A549 (cell line): ENCODE data around the gene RBKS. TPM values are rescaled to one million over a fixed set of nuclear protein-coding genes. Genes with fewer than 3 reads are reported as not detected.

ENCODE experiments used
- ATAC-seq, 2 experiments: fragments of 200-7000 bp in 1 of 2; fragments of >200 bp in 1 of 2; cut with Nextera tagmentation in 1 of 2; cut with Tn5 transposase in 1 of 2; 3 replicates each; pipeline versions ENCODE4 v1.8.0 to v1.9.1; 2018 to 2020; ENCODE audit warnings: mild to moderate bottlenecking in 1 of 2, moderate library complexity in 1 of 2
- CTCF ChIA-PET: fragments of 300-600 bp; sonication (Branson Sonifier 250); formaldehyde crosslinking; extraction: SDS; loops from one replicate; lab custom pipeline; 2021; ENCODE audit warnings: antibody characterized with exemption, inconsistent platforms; lab: Yijun Ruan, JAX
- POLR2A ChIA-PET: fragments of 350-600 bp; formaldehyde crosslinking; extraction: SDS; loops from one replicate; lab custom pipeline; 2021; ENCODE audit warnings: antibody characterized with exemption, inconsistent platforms; lab: Yijun Ruan, JAX
- DNase-seq, 2 experiments: peaks; one replicate each; pipeline versions ENCODE4 v3.0.0 to v3.0.0-alpha.2; 2011 to 2016; ENCODE audit warnings: low read depth in 1 of 2, low spot score in 1 of 2
- FAIRE-seq: peaks from 2 replicates; lab custom pipeline; 2011; peaks lifted over from hg19 to GRCh38; lab: Jason Lieb, UNC
- H3K27ac ChIP-seq, 2 experiments: fragments of >200 bp; sonication (Bioruptor Twin); formaldehyde crosslinking; 3 replicates each; pipeline ENCODE4 v1.5.1; 2016 to 2017
- H3K4me1 ChIP-seq: fragments of >200 bp; sonication (Bioruptor Twin); formaldehyde crosslinking; 3 replicates; pipeline ENCODE4 v1.6.1; 2016
- H3K4me2 ChIP-seq: fragments of >200 bp; sonication (Bioruptor Twin); formaldehyde crosslinking; 3 replicates; pipeline ENCODE4 v1.6.1; 2016
- H3K4me3 ChIP-seq: fragments of >200 bp; sonication (Bioruptor Twin); formaldehyde crosslinking; 3 replicates; pipeline ENCODE4 v1.5.1; 2016
- H3K9me3 ChIP-seq: fragments of >200 bp; sonication (Bioruptor Twin); formaldehyde crosslinking; 3 replicates; pipeline ENCODE4 v1.6.1; 2016
- BHLHE40 ChIP-seq: IDR thresholded peaks from 2 replicates; pipeline ENCODE4 v1.6.1; 2012; ENCODE audit warnings: low read depth, low read length, inconsistent platforms
- CBX8 ChIP-seq: fragments of 200-600 bp; sonication (generic); IDR thresholded peaks from 2 replicates; pipeline ENCODE4 v1.6.1; 2016
- CEBPB ChIP-seq, 2 experiments: fragments of >200 bp in 1 of 2; sonication (Bioruptor Twin) in 1 of 2; formaldehyde crosslinking in 1 of 2; IDR thresholded peaks; 2 replicates each; pipeline ENCODE4 v1.6.1; 2012 to 2016
- EHF ChIP-seq: fragments of 250-450 bp; sonication (Bioruptor Pico); IDR thresholded peaks from 2 replicates; pipeline ENCODE4 v1.5.0; 2020; ENCODE audit warnings: mild to moderate bottlenecking
- EHMT2 ChIP-seq: fragments of 200-600 bp; sonication (generic); IDR thresholded peaks from 2 replicates; pipeline ENCODE4 v1.6.1; 2016; ENCODE audit warnings: antibody characterized with exemption, low read depth, mild to moderate bottlenecking, moderate library complexity
- FOSB ChIP-seq: fragments of 250-450 bp; sonication (Bioruptor Pico); IDR thresholded peaks from 2 replicates; pipeline ENCODE4 v1.5.0; 2020; ENCODE audit warnings: mild to moderate bottlenecking, moderate library complexity
- FOXS1 ChIP-seq: fragments of 250-450 bp; sonication (Bioruptor Pico); IDR thresholded peaks from 2 replicates; pipeline ENCODE4 v1.5.0; 2020; ENCODE audit warnings: mild to moderate bottlenecking, moderate library complexity
- HDAC2 ChIP-seq: fragments of 200-600 bp; sonication (generic); IDR thresholded peaks from 2 replicates; pipeline ENCODE4 v1.6.1; 2016
- HOXA7 ChIP-seq: fragments of 250-450 bp; sonication (Bioruptor Pico); IDR thresholded peaks from 2 replicates; pipeline ENCODE4 v1.5.0; 2020; ENCODE audit warnings: mild to moderate bottlenecking, moderate library complexity
- HOXB13 ChIP-seq: fragments of 250-450 bp; sonication (Bioruptor Pico); IDR thresholded peaks from 2 replicates; pipeline ENCODE4 v1.5.0; 2020; ENCODE audit warnings: low read depth, mild to moderate bottlenecking, moderate library complexity
- JUN ChIP-seq, 2 experiments: fragments of >200 bp; sonication (Bioruptor Twin); formaldehyde crosslinking; IDR thresholded peaks; 2 replicates in 1 of 2; 3 replicates in 1 of 2; pipeline ENCODE4 v1.6.1; 2016 to 2017
- KDM1A ChIP-seq: fragments of 200-600 bp; sonication (generic); IDR thresholded peaks from 2 replicates; pipeline ENCODE4 v1.6.1; 2016; ENCODE audit warnings: low read depth, mild to moderate bottlenecking
- NR3C1 ChIP-seq: fragments of >200 bp; sonication (Bioruptor Twin); formaldehyde crosslinking; IDR thresholded peaks from 3 replicates; pipeline ENCODE4 v1.6.1; 2017
- PHF8 ChIP-seq: fragments of 200-600 bp; sonication (generic); IDR thresholded peaks from 2 replicates; pipeline ENCODE4 v1.6.1; 2016; ENCODE audit warnings: low read depth, mild to moderate bottlenecking, antibody characterized with exemption, moderate library complexity, borderline replicate concordance
- RAD21 ChIP-seq, 2 experiments: fragments of >200 bp in 1 of 2; sonication (Bioruptor Twin) in 1 of 2; formaldehyde crosslinking in 1 of 2; IDR thresholded peaks in 1 of 2; conservative IDR thresholded peaks in 1 of 2; 2 replicates in 1 of 2; 3 replicates in 1 of 2; pipeline ENCODE4 v1.6.1; 2012 to 2018; ENCODE audit warnings: inconsistent platforms in 1 of 2
- RCOR1 ChIP-seq: fragments of 150-350 bp; IDR thresholded peaks from 2 replicates; pipeline ENCODE4 v1.6.1; 2014; ENCODE audit warnings: antibody characterized with exemption, low read length, low read depth
- TFCP2L1 ChIP-seq: fragments of 250-450 bp; sonication (Bioruptor Pico); IDR thresholded peaks from 2 replicates; pipeline ENCODE4 v1.5.0; 2021; ENCODE audit warnings: mild to moderate bottlenecking
- ZFP36 ChIP-seq: fragments of 450-650 bp; IDR thresholded peaks from 2 replicates; pipeline ENCODE4 v1.6.1; 2014; ENCODE audit warnings: borderline replicate concordance; ENCODE audit not compliant: partially characterized antibody
- WGBS: methylation state at CpG from one replicate; pipeline ENCODE4 v1.1.6; 2017; ENCODE audit errors: missing lambda C conversion rate; 5-methylcytosine and 5-hydroxymethylcytosine counted together
- polyA plus RNA-seq, 4 experiments: library from polyadenylated mRNA; depleted of rRNA in 3 of 4; stranded (reverse); fragments of >200 nt; fragmentation: RNase III in 1 of 4; extraction: RNeasy Plus Mini Kit Qiagen cat#74134 plus additional on column Dnase treatment in 1 of 4; gene quantifications; 2 replicates in 3 of 4; 3 replicates in 1 of 4; pipeline ENCODE4 v1.2.3, GENCODE V29; 2011 to 2017
- TF ChIP-seq, protein P1 (sequence below): fragments of >200 bp; sonication (Bioruptor Twin); formaldehyde crosslinking; IDR thresholded peaks from 2 replicates; pipeline ENCODE4 v1.6.1; 2016
- TF ChIP-seq, protein P2 (sequence below): fragments of >200 bp; sonication (Bioruptor Twin); formaldehyde crosslinking; IDR thresholded peaks from 3 replicates; pipeline ENCODE4 v1.6.1; 2016
- TF ChIP-seq, protein P3 (sequence below): fragments of 450-650 bp; IDR thresholded peaks from 2 replicates; pipeline ENCODE4 v1.6.1; 2014; ENCODE audit warnings: antibody characterized with exemption

The RBKS gene
- polyA plus RNA-seq, 2 of the 4 experiments (the other 2 are of a cell fraction), result 7.6 to 8.5 TPM

DNA sequence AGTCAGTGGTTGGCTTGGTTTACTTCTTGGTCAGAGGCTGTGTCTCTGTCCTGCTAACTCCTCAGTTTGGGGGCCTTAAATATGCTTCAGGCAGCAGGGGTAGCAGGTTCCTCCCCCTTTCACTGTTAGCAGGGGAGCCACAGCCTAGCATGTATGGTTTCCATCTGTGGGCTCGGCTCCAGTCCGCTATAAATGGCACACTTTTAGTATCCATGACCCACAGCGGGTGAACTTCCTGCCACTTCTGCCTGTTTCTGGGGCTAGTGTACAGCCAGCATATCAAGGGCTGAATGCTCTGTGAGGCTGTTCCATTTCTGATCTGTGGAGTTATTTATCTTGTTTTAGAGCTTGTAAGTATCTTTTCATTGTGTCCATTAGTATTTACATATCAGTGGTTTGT is 60.4 kb downstream of the RBKS start:
- POLR2A ChIA-PET, result no interaction called here

DNA sequence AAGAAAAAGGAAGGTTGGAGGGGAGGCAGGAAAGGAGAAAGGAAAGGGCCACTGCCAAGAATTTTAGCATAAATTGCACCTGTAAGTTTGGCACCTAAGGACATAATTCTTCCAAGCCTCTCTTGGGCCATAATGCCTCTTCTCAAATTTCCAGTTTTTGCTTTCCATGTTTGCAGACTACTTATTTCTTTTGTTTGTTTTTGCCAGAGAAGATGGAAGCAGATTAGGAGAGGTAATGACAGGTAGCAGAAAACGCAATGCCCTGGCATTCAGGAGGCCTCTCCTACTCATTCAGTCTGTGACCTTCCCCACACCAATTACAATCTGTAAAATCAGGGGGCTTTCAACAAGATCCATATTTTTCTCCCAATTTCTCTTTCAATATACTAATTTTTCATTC is 61.9 kb downstream of the RBKS start:
- ATAC-seq (no peak), DNase-seq (no peak), FAIRE-seq (no peak)
- H3K4me1 ChIP-seq, result no peaks in the 10 kb centered on the region
- H3K27ac ChIP-seq, result no peak overlapping the region
- H3K9me3 ChIP-seq, result peaks cover 18% of the 10 kb centered on the region; the same call in 2 of the 3 replicates
- H3K4me3 ChIP-seq, result no peak overlapping the region
- CTCF ChIA-PET, result interaction anchor here (0.9 kb wide), 1 partner anchor 15 kb away, joined by 3 read pairs; no protein-coding TSS in a partner anchor
- POLR2A ChIA-PET, result no interaction called here
- WGBS, result 71% methylated on average over 1 of the region's 1 CpG
- TF ChIP-seq EHF, result no peak
- no peak for TF ChIP-seq PHF8
- TF ChIP-seq, protein P1, sequence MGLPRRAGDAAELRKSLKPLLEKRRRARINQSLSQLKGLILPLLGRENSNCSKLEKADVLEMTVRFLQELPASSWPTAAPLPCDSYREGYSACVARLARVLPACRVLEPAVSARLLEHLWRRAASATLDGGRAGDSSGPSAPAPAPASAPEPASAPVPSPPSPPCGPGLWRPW, result no peak
- TF ChIP-seq RCOR1, result no peak
- TF ChIP-seq EHMT2, result no peak
- no peak for TF ChIP-seq FOSB
- no peak for TF ChIP-seq CEBPB (IDR thresholded peaks at IDR 0.05)
- no peak for TF ChIP-seq NR3C1
- TF ChIP-seq, protein P2, sequence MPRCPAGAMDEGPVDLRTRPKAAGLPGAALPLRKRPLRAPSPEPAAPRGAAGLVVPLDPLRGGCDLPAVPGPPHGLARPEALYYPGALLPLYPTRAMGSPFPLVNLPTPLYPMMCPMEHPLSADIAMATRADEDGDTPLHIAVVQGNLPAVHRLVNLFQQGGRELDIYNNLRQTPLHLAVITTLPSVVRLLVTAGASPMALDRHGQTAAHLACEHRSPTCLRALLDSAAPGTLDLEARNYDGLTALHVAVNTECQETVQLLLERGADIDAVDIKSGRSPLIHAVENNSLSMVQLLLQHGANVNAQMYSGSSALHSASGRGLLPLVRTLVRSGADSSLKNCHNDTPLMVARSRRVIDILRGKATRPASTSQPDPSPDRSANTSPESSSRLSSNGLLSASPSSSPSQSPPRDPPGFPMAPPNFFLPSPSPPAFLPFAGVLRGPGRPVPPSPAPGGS, result no peak
- TF ChIP-seq BHLHE40, result no peak
- no peak for TF ChIP-seq CBX8
- TF ChIP-seq, protein P3, sequence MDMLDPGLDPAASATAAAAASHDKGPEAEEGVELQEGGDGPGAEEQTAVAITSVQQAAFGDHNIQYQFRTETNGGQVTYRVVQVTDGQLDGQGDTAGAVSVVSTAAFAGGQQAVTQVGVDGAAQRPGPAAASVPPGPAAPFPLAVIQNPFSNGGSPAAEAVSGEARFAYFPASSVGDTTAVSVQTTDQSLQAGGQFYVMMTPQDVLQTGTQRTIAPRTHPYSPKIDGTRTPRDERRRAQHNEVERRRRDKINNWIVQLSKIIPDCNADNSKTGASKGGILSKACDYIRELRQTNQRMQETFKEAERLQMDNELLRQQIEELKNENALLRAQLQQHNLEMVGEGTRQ, result no peak
- TF ChIP-seq RAD21 (conservative IDR thresholded peaks at IDR 0.05 in 1 of 2, IDR thresholded peaks at IDR 0.05 in 1 of 2), result no peak
- TF ChIP-seq HOXA7 (CRISPR knock-in tag), result no peak
- TF ChIP-seq JUN (IDR thresholded peaks at IDR 0.05), result no peak
- TF ChIP-seq TFCP2L1 (CRISPR knock-in tag), result no peak
- no peak for TF ChIP-seq HOXB13 (CRISPR knock-in tag)
- H3K4me2 ChIP-seq, result no peak overlapping the region

More for the DNA sequence above, 60.4 kb downstream of the RBKS start:
- FAIRE-seq, result no peak
- no peak overlapping the region for H3K4me2 ChIP-seq
- 99% methylated on average over 3 of the region's 3 CpGs for WGBS
- no peak overlapping the region for H3K4me3 ChIP-seq
- peaks cover 4% of the 10 kb centered on the region; the same call in 2 of the 3 replicates for H3K9me3 ChIP-seq
- no peak for DNase-seq
- no peak for ATAC-seq
- TF ChIP-seq ZFP36, result no peak
- H3K4me1 ChIP-seq, result no peaks in the 10 kb centered on the region
- no peak overlapping the region for H3K27ac ChIP-seq
- CTCF ChIA-PET, result interaction anchor here (1.3 to 1.6 kb wide), 4 partner anchors 9 to 126 kb away, joined by 3 to 4 read pairs (median 4); no protein-coding TSS in a partner anchor

DNA sequence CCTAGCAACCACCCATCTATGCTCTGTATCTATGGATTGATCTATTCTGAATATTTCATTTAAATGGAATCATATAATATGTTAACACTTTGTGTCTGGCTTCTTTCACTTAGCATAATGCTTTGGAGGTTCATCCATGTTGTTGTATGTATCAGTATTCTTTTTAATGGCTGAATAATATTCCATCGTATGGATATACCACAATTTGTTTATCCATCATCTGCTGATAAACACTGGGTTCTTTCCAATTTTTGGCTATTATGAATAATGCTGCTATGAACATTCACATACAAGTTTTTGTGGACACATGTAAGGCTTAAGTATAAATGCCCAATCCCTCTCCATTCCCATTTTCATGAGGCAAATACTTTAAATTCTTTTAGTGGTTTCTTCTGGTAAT is 65.8 kb downstream of the RBKS start:
- Histone ChIP-seq H3K27ac (no peak overlapping the region), H3K4me2 (no peak overlapping the region), H3K9me3 (peaks cover 17% of the 10 kb centered on the region; the same call in 2 of the 3 replicates), H3K4me1 (no peaks in the 10 kb centered on the region), H3K4me3 (no peak overlapping the region)
- DNase-seq (no peak), ATAC-seq (no peak), FAIRE-seq (no peak)
- no peak for TF ChIP-seq FOXS1
- peak; percentile 70; the same call in 1 of the 2 replicates for TF ChIP-seq KDM1A
- peak; percentile 61; the same call in 1 of the 2 replicates for TF ChIP-seq HDAC2
- ChIA-PET POLR2A (no interaction called here), CTCF (no interaction called here)
- WGBS, result 91% methylated on average over 1 of the region's 1 CpG
